ENCODE results near the gene ARPC3. TPM values are rescaled to one million over a fixed set of nuclear protein-coding genes. Genes with fewer than 3 reads are reported as not detected.

ARPC3 gene
- total and polyA plus RNA-seq, 7 donors = 52.7 to 168 (median 71.6) TPM

- ATAC-seq = no peak
- no peak overlapping the region for H3K27ac ChIP-seq
- WGBS, 3 donors = 94 to 97% (median 95%) methylated on average over 4 of the region's 4 CpGs
- no peak for DNase-seq
- peaks cover 5 to 63% of the 10 kb centered on the region in 2 donors for H3K36me3 ChIP-seq (ENCODE audit: insufficient read depth in 1 of 2, low read depth in 1 of 2)
- no peak overlapping the region for H3K4me3 ChIP-seq
- H3K27me3 ChIP-seq (ENCODE audit: insufficient read depth in 3 of 3, low read length in 2 of 3) = no peaks in the 10 kb centered on the region
- TF ChIP-seq CTCF (IDR thresholded peaks at IDR 0.05) = no peak
- H3K9me3 ChIP-seq = no peaks in the 10 kb centered on the region
- peaks cover 20% of the 10 kb centered on the region for H3K4me1 ChIP-seq
- intact Hi-C loops (cut with DNase I) = loop anchor here (5.0 to 10.0 kb wide), 4 partner anchors 149 to 861 kb away; no protein-coding TSS in a partner anchor
These were observed 3.6 kb upstream of the ARPC3 start for GRCh38 chr12:110453569-110454296.

GRCh38 chr12:110451263-110451662 is 1.1 kb upstream of the ARPC3 start:
- ATAC-seq (no peak), DNase-seq (no peak)
- Histone ChIP-seq H3K4me1 (peaks cover 15% of the 10 kb centered on the region), H3K9me3 (no peaks in the 10 kb centered on the region), H3K36me3 (ENCODE audit: insufficient read depth in 1 of 2, low read depth in 1 of 2) (peaks cover 9 to 42% of the 10 kb centered on the region in 2 donors), H3K27ac (peak overlapping the region; percentile 89), H3K27me3 (ENCODE audit: insufficient read depth in 3 of 3, low read length in 2 of 3) (no peaks in the 10 kb centered on the region), H3K4me3 (no peak overlapping the region)
- no peak for TF ChIP-seq CTCF (IDR thresholded peaks at IDR 0.05)
- WGBS, 3 donors = 63 to 88% (median 66%) methylated on average over 1 of the region's 1 CpG
- intact Hi-C loops (cut with DNase I) = loop anchor here (5.0 to 10.0 kb wide), 4 partner anchors 151 to 864 kb away; no protein-coding TSS in a partner anchor

- H3K4me3 ChIP-seq = no peak overlapping the region
- TF ChIP-seq CTCF (IDR thresholded peaks at IDR 0.05) = no peak
- WGBS, 3 donors = 94 to 96% (median 95%) methylated on average over 3 of the region's 3 CpGs
- DNase-seq = no peak
- no peaks in the 10 kb centered on the region for H3K9me3 ChIP-seq
- no peak overlapping the region for H3K27ac ChIP-seq
- H3K27me3 ChIP-seq (ENCODE audit: insufficient read depth in 3 of 3, low read length in 2 of 3) = no peaks in the 10 kb centered on the region
- H3K4me1 ChIP-seq = peaks cover 5% of the 10 kb centered on the region
- intact Hi-C loops (cut with DNase I) = no loop called here
- no peak for ATAC-seq
- H3K36me3 ChIP-seq (ENCODE audit: insufficient read depth in 1 of 2, low read depth in 1 of 2) = peaks cover 16 to 61% of the 10 kb centered on the region in 2 donors
These were observed 5.7 kb downstream of the ARPC3 start for GRCh38 chr12:110444455-110444854.

GRCh38 chr12:110436231-110436630 is 13.9 kb downstream of the ARPC3 start:
- no peaks in the 10 kb centered on the region for H3K9me3 ChIP-seq
- H3K27me3 ChIP-seq (ENCODE audit: insufficient read depth in 3 of 3, low read length in 2 of 3) = no peaks in the 10 kb centered on the region
- peaks cover 0 to 73% of the 10 kb centered on the region in 2 donors for H3K36me3 ChIP-seq (ENCODE audit: insufficient read depth in 1 of 2, low read depth in 1 of 2)
- DNase-seq = no peak
- no peaks in the 10 kb centered on the region for H3K4me1 ChIP-seq
- H3K4me3 ChIP-seq = no peak overlapping the region
- no peak for ATAC-seq
- TF ChIP-seq CTCF (IDR thresholded peaks at IDR 0.05) = no peak
- no peak overlapping the region for H3K27ac ChIP-seq
- WGBS, 3 donors = 57 to 68% (median 68%) methylated on average over 2 of the region's 2 CpGs
- intact Hi-C loops (cut with DNase I) = no loop called here

Data from psoas muscle (tissue), 8 donors.